SK-N-SH (cell line): ENCODE results near the gene SOAT2. TPM values are rescaled to one million over a fixed set of nuclear protein-coding genes. Genes with fewer than 3 reads are reported as not detected.

ENCODE experiments used
- CTCF ChIA-PET: fragments of 300-600, 350-600 bp; formaldehyde crosslinking; extraction: SDS; loops from one replicate; lab custom pipeline; 2021; lab: Yijun Ruan, JAX
- POLR2A ChIA-PET: fragments of 350-600 bp; sonication (Branson Sonifier 250); formaldehyde crosslinking; extraction: SDS; loops from one replicate; lab custom pipeline; 2020; ENCODE audit warnings: antibody characterized with exemption, inconsistent platforms; lab: Yijun Ruan, JAX
- DNase-seq: peaks from one replicate; pipeline ENCODE4 v3.0.0; 2012
- H2AFZ ChIP-seq: fragments of 200-600 bp; sonication (generic); 2 replicates; pipeline ENCODE4 v1.8.1; 2016; ENCODE audit warnings: antibody characterized with exemption, mild to moderate bottlenecking, low read depth
- H3F3A ChIP-seq: fragments of 200-600 bp; sonication (generic); replicated peaks from 2 replicates; pipeline ENCODE3; 2016; ENCODE audit warnings: antibody characterized with exemption, mild to moderate bottlenecking; ENCODE audit not compliant: insufficient read depth
- H3K27ac ChIP-seq, 2 experiments: fragments of 200-500 bp in 1 of 2; fragments of 200-600 bp in 1 of 2; sonication (Bioruptor generic) in 1 of 2; sonication (generic), shearing (Covaris generic) in 1 of 2; 2 replicates each; pipeline versions ENCODE4 v1.5.1 to v1.6.1; 2014 to 2016; ENCODE audit warnings: low read depth in 2 of 2, inconsistent platforms in 1 of 2, low read length in 1 of 2, mild to moderate bottlenecking in 1 of 2, mixed read lengths in 1 of 2
- H3K27me3 ChIP-seq: fragments of 200-600 bp; sonication (generic), shearing (Covaris generic); 2 replicates; pipeline ENCODE4 v1.6.1; 2016; ENCODE audit warnings: mixed run types; ENCODE audit not compliant: insufficient read depth
- H3K36me3 ChIP-seq, 2 experiments: fragments of 200-500 bp in 1 of 2; fragments of 200-600 bp in 1 of 2; sonication (Bioruptor generic) in 1 of 2; sonication (generic) in 1 of 2; replicated peaks in 1 of 2; 2 replicates each; pipeline versions ENCODE3 to v1.5.1; 2014 to 2016; ENCODE audit warnings: low read length in 1 of 2, mild to moderate bottlenecking in 1 of 2; ENCODE audit not compliant: insufficient read depth in 2 of 2, control insufficient read depth in 1 of 2
- H3K4me1 ChIP-seq, 2 experiments: fragments of 200-500 bp in 1 of 2; fragments of 200-600 bp in 1 of 2; sonication (Bioruptor generic) in 1 of 2; sonication (generic), shearing (Covaris generic) in 1 of 2; 2 replicates each; pipeline versions ENCODE4 v1.5.1 to v1.6.1; 2014 to 2016; ENCODE audit warnings: low read depth in 1 of 2, low read length in 1 of 2, mixed run types in 1 of 2; ENCODE audit not compliant: insufficient read depth in 2 of 2, control insufficient read depth in 1 of 2
- H3K4me2 ChIP-seq: fragments of 200-600 bp; sonication (generic), shearing (Covaris generic); 2 replicates; pipeline ENCODE4 v1.6.1; 2017; ENCODE audit warnings: mixed run types
- H3K4me3 ChIP-seq, 2 experiments: fragments of 200-500 bp in 1 of 2; fragments of 200-600 bp in 1 of 2; sonication (Bioruptor generic) in 1 of 2; sonication (generic), shearing (Covaris generic) in 1 of 2; 2 replicates each; pipeline versions ENCODE4 v1.5.1 to v1.8.1; 2014 to 2016; ENCODE audit warnings: low read depth in 2 of 2, inconsistent platforms in 1 of 2, low read length in 1 of 2, mild to moderate bottlenecking in 1 of 2, mixed read lengths in 1 of 2, moderate library complexity in 1 of 2
- H3K79me2 ChIP-seq: fragments of 200-600 bp; sonication (generic); 2 replicates; pipeline ENCODE4 v1.8.1; 2017; ENCODE audit warnings: mild to moderate bottlenecking; ENCODE audit not compliant: insufficient read depth
- H3K9ac ChIP-seq: fragments of 200-600 bp; sonication (generic); 2 replicates; pipeline ENCODE4 v1.6.1; 2017; ENCODE audit warnings: mixed run types
- H3K9me2 ChIP-seq: fragments of 200-600 bp; sonication (generic); 2 replicates; pipeline ENCODE4 v1.6.1; 2017; ENCODE audit warnings: mixed run types
- H3K9me3 ChIP-seq: fragments of 200-600 bp; sonication (generic); 2 replicates; pipeline ENCODE4 v1.6.1; 2017; ENCODE audit warnings: mixed run types, mild to moderate bottlenecking, moderate library complexity
- H4K20me1 ChIP-seq: fragments of 200-600 bp; sonication (generic); 2 replicates; pipeline ENCODE4 v1.6.1; 2017; ENCODE audit warnings: mild to moderate bottlenecking, mixed run types; ENCODE audit not compliant: insufficient read depth
- CHD2 ChIP-seq: fragments of 150-350 bp; IDR thresholded peaks from 2 replicates; pipeline ENCODE4 v1.6.1; 2018; ENCODE audit warnings: low read length; ENCODE audit not compliant: partially characterized antibody
- ELF1 ChIP-seq: IDR thresholded peaks from 2 replicates; pipeline ENCODE4 v1.4.0; 2012
- FOSL2 ChIP-seq: IDR thresholded peaks from 2 replicates; pipeline ENCODE4 v1.4.0; 2012; ENCODE audit warnings: low read depth, mild to moderate bottlenecking, moderate library complexity, borderline replicate concordance
- REST ChIP-seq: IDR thresholded peaks from 2 replicates; pipeline ENCODE4 v1.6.1; 2012; ENCODE audit warnings: mild to moderate bottlenecking, low read depth, low read length, moderate library complexity
- RFX5 ChIP-seq: IDR thresholded peaks from 2 replicates; pipeline ENCODE4 v1.6.1; 2012; ENCODE audit warnings: mild to moderate bottlenecking, improper control_type of control experiment, low read length
- TAF1 ChIP-seq: IDR thresholded peaks from 2 replicates; pipeline ENCODE4 v1.6.1; 2012; ENCODE audit warnings: low read depth, mild to moderate bottlenecking, low read length, moderate library complexity, borderline replicate concordance
- YY1 ChIP-seq: IDR thresholded peaks from 2 replicates; pipeline ENCODE4 v1.4.0; 2012; ENCODE audit warnings: low read depth, mild to moderate bottlenecking
- WGBS: methylation state at CpG from one replicate; pipeline ENCODE4 v1.1.6; 2017; ENCODE audit warnings: low lambda C conversion rate; 5-methylcytosine and 5-hydroxymethylcytosine counted together
- polyA plus RNA-seq, 3 experiments: library from polyadenylated mRNA; depleted of rRNA; stranded (reverse); fragments of >200 nt; gene quantifications; 2 replicates each; pipeline ENCODE4 v1.2.3, GENCODE V29; 2012
- TF ChIP-seq, protein P1 (sequence below): fragments of 150-350 bp; IDR thresholded peaks from 2 replicates; pipeline ENCODE4 v1.6.1; 2017; ENCODE audit warnings: antibody characterized with exemption, low read length, low read depth, borderline replicate concordance

The SOAT2 gene
- polyA plus RNA-seq, 1 of the 3 experiments (the other 2 are of a cell fraction): 0.18 TPM

GRCh38 chr12:53070877-53071492 lies 32.3 kb upstream of the SOAT2 start:
- TF ChIP-seq YY1 (no peak), ELF1 (no peak), TAF1 (no peak), REST (no peak), CHD2 (no peak), FOSL2 (no peak), RFX5 (no peak)
- TF ChIP-seq, protein P1, sequence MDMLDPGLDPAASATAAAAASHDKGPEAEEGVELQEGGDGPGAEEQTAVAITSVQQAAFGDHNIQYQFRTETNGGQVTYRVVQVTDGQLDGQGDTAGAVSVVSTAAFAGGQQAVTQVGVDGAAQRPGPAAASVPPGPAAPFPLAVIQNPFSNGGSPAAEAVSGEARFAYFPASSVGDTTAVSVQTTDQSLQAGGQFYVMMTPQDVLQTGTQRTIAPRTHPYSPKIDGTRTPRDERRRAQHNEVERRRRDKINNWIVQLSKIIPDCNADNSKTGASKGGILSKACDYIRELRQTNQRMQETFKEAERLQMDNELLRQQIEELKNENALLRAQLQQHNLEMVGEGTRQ: no peak
- Histone ChIP-seq H3K36me3 (peaks cover 13 to 14% of the 10 kb centered on the region in 2 experiments), H3K4me2 (peak overlapping the region; percentile 43; the same call in 1 of the 2 replicates), H3K27ac (peak overlapping the region; percentile 52 to 90; a peak in 3 of 4 replicates), H3K27me3 (no peaks in the 10 kb centered on the region), H4K20me1 (no peaks in the 10 kb centered on the region), H2AFZ (no peak overlapping the region), H3F3A (peaks cover 16% of the 10 kb centered on the region), H3K79me2 (0 out of 2 replicates have a peak, but pooled peaks cover 6% of the 10 kb centered on the region), H3K4me1 (peaks cover 28 to 39% of the 10 kb centered on the region in 2 experiments), H3K9me2 (no peaks in the 10 kb centered on the region), H3K4me3 (no peak overlapping the region), H3K9ac (no peak overlapping the region), H3K9me3 (no peaks in the 10 kb centered on the region)
- no peak for DNase-seq
- ChIA-PET CTCF (interaction anchor here (0.7 to 8.6 kb wide), 7 partner anchors 8 to 143 kb away, joined by 3 to 130 read pairs (median 7); partner anchors contain the start of genes IGFBP6 and SPRYD3), POLR2A (interaction anchor here (0.9 kb wide), 1 partner anchor 116 kb away, joined by 3 read pairs; no protein-coding TSS in a partner anchor)
- WGBS: 90% methylated on average over 7 of the region's 7 CpGs
